Measurements from ENCODE around the gene FUZ. TPM values are rescaled to one million over a fixed set of nuclear protein-coding genes. Genes with fewer than 3 reads are reported as not detected.

The FUZ gene
- total and polyA plus RNA-seq, 2 experiments from 2014 or later, result 11.7 to 21.1 TPM

DNA sequence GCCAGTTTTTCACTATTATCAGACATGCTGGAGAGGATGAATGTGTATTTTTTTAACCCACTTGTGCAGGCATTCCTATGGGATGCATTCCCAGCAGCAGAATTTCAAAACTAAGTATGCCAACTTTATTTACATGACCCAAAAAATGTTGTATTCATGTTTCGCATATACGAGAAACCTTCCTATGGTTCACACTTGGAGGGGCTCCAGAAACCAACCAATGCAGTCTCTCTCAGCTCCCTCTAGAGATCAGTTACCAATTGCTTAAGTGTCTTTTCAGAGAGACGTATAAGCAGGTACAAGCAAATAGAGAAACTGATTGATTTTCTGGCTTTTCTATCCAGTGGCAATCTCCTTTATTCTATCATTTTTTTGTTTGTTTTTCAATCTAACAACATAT, 32.3 kb upstream of the FUZ start:
- Histone ChIP-seq H3F3A (ENCODE audit: insufficient read depth) (peaks cover 35% of the 10 kb centered on the region), H3K79me2 (ENCODE audit: insufficient read depth) (peaks cover 10% of the 10 kb centered on the region), H3K4me1 (ENCODE audit: insufficient read depth) (peaks cover 9% of the 10 kb centered on the region), H3K9me2 (ENCODE audit: insufficient read depth) (no peaks in the 10 kb centered on the region), H3K4me3 (no peak overlapping the region), H3K4me2 (ENCODE audit: unreplicated experiment) (no peak overlapping the region), H3K27ac (no peak overlapping the region), H2AFZ (no peak overlapping the region), H3K9me3 (ENCODE audit: low read depth) (no peaks in the 10 kb centered on the region), H3K36me3 (ENCODE audit: low read depth) (no peaks in the 10 kb centered on the region), H4K20me1 (ENCODE audit: insufficient read depth) (no peaks in the 10 kb centered on the region), H3K27me3 (replicated peaks; ENCODE audit: insufficient read depth) (no peaks in the 10 kb centered on the region), H3K9ac (no peak overlapping the region)
- 71 to 72% methylated on average over 3 of the region's 3 CpGs for WGBS, 2 experiments (ENCODE audit: low coverage in 1 of 2, low lambda C conversion rate in 2 of 2, missing lambda C conversion rate in 2 of 2)
- TF ChIP-seq EZH2 (IDR thresholded peaks at IDR 0.05; ENCODE audit: insufficient read depth, poor library complexity, severe bottlenecking), result no peak
- TF ChIP-seq EZH2phosphoT487 (IDR thresholded peaks at IDR 0.05; ENCODE audit: insufficient read depth, low read depth), result no peak
- no peak for DNase-seq
- in situ Hi-C loops (cut with MboI), result no loop called here

DNA sequence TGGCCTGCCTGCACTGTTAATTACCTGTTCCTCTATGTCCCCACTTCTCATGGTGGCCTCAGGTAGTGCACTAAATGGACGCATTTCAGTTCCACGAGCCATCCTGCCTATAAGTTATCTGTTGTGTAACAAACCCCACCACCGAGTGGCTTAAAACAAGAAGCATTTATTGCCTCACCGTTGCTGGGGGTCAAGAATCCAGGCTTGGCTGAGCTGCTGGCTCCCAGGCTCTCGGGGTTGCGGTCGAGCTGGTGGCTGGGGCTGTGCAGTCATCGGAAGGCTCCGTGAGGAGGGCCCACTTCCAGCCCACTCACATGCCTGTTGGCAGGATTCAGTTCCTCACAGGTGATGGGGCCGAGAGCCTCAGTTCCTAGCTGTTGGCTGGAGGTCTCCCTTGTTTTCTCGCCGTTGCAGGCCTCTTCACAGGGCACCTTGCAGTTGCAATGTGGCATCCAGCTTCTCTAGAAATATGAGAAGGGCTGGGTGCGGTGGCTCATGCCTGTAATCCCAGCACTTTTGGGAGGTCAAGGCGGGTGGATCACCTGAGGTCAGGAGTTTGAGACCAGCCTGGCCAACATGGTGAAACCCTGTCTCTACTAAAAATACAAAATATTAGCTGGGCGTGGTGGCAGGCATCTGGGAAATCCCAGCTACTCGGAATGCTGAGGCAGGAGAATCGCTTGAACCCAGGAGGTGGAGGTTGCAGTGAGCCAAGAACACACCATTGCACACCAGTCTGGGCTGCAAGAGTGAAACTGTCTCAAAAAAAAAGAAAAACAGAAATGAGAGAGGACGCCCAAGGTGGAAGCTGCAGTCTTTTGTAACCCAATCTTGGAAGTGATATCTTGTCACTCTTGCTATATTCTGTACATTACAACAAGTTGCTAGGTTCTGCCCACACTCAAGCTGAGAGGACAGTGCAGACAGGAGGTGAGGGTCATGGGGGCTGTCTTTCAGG, 31.3 kb upstream of the FUZ start:
- H3K4me1 ChIP-seq (ENCODE audit: insufficient read depth), result peaks cover 9% of the 10 kb centered on the region
- in situ Hi-C loops (cut with MboI), result no loop called here
- H3K36me3 ChIP-seq (ENCODE audit: low read depth), result no peaks in the 10 kb centered on the region; the same call in 1 of the 2 replicates
- no peaks in the 10 kb centered on the region for H4K20me1 ChIP-seq (ENCODE audit: insufficient read depth)
- H3K79me2 ChIP-seq (ENCODE audit: insufficient read depth), result peaks cover 2% of the 10 kb centered on the region; the same call in 1 of the 2 replicates
- no peak for DNase-seq
- 85 to 87% methylated on average over 18 of the region's 18 CpGs for WGBS, 2 experiments (ENCODE audit: low coverage in 1 of 2, low lambda C conversion rate in 2 of 2, missing lambda C conversion rate in 2 of 2)
- no peak overlapping the region for H3K27ac ChIP-seq
- no peaks in the 10 kb centered on the region for H3K9me2 ChIP-seq (ENCODE audit: insufficient read depth)
- H3F3A ChIP-seq (ENCODE audit: insufficient read depth), result peaks cover 26% of the 10 kb centered on the region
- no peak overlapping the region for H2AFZ ChIP-seq
- no peak overlapping the region for H3K9ac ChIP-seq
- no peaks in the 10 kb centered on the region for H3K9me3 ChIP-seq (ENCODE audit: low read depth)
- TF ChIP-seq EZH2 (IDR thresholded peaks at IDR 0.05; ENCODE audit: insufficient read depth, poor library complexity, severe bottlenecking), result no peak
- TF ChIP-seq EZH2phosphoT487 (IDR thresholded peaks at IDR 0.05; ENCODE audit: insufficient read depth, low read depth), result no peak
- no peak overlapping the region for H3K4me2 ChIP-seq (ENCODE audit: unreplicated experiment)
- H3K27me3 ChIP-seq (replicated peaks; ENCODE audit: insufficient read depth), result no peaks in the 10 kb centered on the region
- H3K4me3 ChIP-seq, result no peak overlapping the region

DNA sequence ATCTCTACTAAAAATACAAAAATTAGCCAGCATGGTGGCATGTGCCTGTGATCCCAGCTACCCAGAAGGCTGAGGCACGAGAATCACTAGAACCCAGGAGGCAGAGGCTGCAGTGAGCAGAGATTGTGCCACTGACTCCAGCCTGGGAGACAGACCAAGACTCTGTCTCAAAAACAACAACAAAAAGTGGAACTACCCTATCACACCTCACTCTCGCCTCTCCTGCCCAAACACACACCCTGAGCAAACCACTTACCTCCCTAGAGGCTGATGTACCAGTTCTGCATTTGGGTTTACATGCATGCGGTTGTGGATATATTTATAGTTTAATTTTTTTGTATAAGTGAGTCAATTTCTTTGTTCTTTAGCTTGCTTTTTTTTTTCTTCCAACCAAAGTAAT, 30.2 kb upstream of the FUZ start:
- Histone ChIP-seq H3K4me1 (ENCODE audit: insufficient read depth) (peaks cover 3% of the 10 kb centered on the region; the same call in 1 of the 2 replicates), H3K9me3 (ENCODE audit: low read depth) (no peaks in the 10 kb centered on the region), H3K9me2 (ENCODE audit: insufficient read depth) (no peaks in the 10 kb centered on the region), H3K9ac (no peak overlapping the region), H3K79me2 (ENCODE audit: insufficient read depth) (no peaks in the 10 kb centered on the region), H2AFZ (no peak overlapping the region), H3K4me3 (no peak overlapping the region), H3F3A (ENCODE audit: insufficient read depth) (peaks cover 17% of the 10 kb centered on the region), H3K27ac (no peak overlapping the region), H3K36me3 (ENCODE audit: low read depth) (peaks cover 11% of the 10 kb centered on the region; the same call in 1 of the 2 replicates), H3K4me2 (ENCODE audit: unreplicated experiment) (no peak overlapping the region), H3K27me3 (replicated peaks; ENCODE audit: insufficient read depth) (no peaks in the 10 kb centered on the region), H4K20me1 (ENCODE audit: insufficient read depth) (no peaks in the 10 kb centered on the region)
- in situ Hi-C loops (cut with MboI), result no loop called here
- no peak for DNase-seq
- no peak for TF ChIP-seq EZH2phosphoT487 (IDR thresholded peaks at IDR 0.05; ENCODE audit: insufficient read depth, low read depth)
- TF ChIP-seq EZH2 (IDR thresholded peaks at IDR 0.05; ENCODE audit: insufficient read depth, poor library complexity, severe bottlenecking), result no peak
- 86 to 89% methylated on average over 3 of the region's 3 CpGs for WGBS, 2 experiments (ENCODE audit: low coverage in 1 of 2, low lambda C conversion rate in 2 of 2, missing lambda C conversion rate in 2 of 2)

DNA sequence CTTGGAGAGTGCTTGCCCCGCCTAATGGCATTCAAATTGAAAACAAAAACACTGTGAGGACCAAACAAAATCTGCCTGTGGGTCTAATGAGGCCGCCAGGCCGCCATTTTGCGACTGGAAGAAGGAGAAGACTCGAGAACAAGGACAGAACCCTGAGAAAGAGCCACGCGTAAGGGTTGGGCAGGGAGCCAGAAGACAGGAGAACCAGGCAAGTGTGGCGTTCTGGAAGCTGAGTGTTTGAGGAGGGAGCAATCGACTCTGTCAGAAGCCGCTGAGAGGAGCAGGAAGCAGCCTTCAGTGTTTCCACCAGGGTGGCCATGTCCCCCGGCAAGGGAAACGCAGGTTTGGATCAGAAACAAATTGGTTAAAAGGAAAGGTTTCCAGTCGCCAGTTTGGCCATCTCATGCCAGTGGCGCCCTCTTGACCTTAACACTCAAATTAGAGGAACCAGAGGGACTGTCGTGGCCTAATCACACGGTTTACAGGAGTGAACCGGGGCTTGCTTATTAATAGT, 27.7 kb upstream of the FUZ start:
- peaks cover 11% of the 10 kb centered on the region; the same call in 1 of the 2 replicates for H3K36me3 ChIP-seq (ENCODE audit: low read depth)

More for the DNA sequence above, 27.7 kb upstream of the FUZ start:
- Histone ChIP-seq H3K4me1 (ENCODE audit: insufficient read depth) (no peaks in the 10 kb centered on the region), H3K79me2 (ENCODE audit: insufficient read depth) (no peaks in the 10 kb centered on the region), H3K27ac (no peak overlapping the region), H3K4me2 (ENCODE audit: unreplicated experiment) (no peak overlapping the region), H3K9me3 (ENCODE audit: low read depth) (no peaks in the 10 kb centered on the region), H3K9me2 (ENCODE audit: insufficient read depth) (no peaks in the 10 kb centered on the region), H2AFZ (no peak overlapping the region), H3K4me3 (no peak overlapping the region), H3F3A (ENCODE audit: insufficient read depth) (peaks cover 9% of the 10 kb centered on the region; the same call in 1 of the 2 replicates), H3K27me3 (replicated peaks; ENCODE audit: insufficient read depth) (no peaks in the 10 kb centered on the region), H4K20me1 (ENCODE audit: insufficient read depth) (no peaks in the 10 kb centered on the region), H3K9ac (no peak overlapping the region)
- 85 to 88% methylated on average over 16 to 17 of the region's 17 CpGs for WGBS, 2 experiments (ENCODE audit: low coverage in 1 of 2, low lambda C conversion rate in 2 of 2, missing lambda C conversion rate in 2 of 2)
- in situ Hi-C loops (cut with MboI), result no loop called here
- DNase-seq, result no peak
- TF ChIP-seq EZH2phosphoT487 (IDR thresholded peaks at IDR 0.05; ENCODE audit: insufficient read depth, low read depth) (no peak), EZH2 (IDR thresholded peaks at IDR 0.05; ENCODE audit: insufficient read depth, poor library complexity, severe bottlenecking) (no peak)

Data from GM23248 (cell line).